Cerebellar cortex (tissue), 1 donor: ENCODE measurements around the gene MRTFA.

ENCODE experiments used
- DNase-seq: peaks from one replicate; pipeline ENCODE4 v3.0.0-alpha.2; 2015; ENCODE audit warnings: low spot score

MRTFA gene

DNA sequence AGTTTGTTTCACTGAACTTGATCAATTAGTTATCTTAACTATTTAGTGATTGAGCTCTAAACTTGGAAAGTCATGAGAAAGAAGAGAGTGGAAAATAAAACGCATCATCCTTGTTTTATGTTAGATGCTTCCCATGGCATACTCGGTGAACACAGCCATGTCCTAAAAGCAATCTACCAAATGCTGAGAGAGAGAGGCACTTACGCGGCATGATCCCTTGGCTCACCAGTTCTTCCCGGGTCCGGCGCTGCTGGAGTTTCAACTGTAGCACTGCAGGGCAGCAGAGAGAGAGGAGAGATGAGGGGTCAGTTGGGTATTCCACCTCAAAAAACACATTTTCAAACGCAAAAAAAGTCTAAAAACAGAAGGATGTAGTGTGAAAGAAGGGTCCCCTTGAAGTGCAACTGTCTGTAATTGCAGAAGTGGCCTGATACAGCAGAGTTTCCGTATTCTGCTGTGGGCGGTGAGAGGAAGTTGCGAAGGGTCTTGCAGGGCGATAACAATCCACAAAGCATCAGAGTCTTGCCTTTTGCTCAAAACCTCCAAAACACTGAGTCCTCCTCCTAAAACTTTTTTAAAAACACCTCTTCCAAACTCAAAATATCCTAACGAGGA is 173.4 kb downstream of the MRTFA start:
- DNase-seq: no peak

DNA sequence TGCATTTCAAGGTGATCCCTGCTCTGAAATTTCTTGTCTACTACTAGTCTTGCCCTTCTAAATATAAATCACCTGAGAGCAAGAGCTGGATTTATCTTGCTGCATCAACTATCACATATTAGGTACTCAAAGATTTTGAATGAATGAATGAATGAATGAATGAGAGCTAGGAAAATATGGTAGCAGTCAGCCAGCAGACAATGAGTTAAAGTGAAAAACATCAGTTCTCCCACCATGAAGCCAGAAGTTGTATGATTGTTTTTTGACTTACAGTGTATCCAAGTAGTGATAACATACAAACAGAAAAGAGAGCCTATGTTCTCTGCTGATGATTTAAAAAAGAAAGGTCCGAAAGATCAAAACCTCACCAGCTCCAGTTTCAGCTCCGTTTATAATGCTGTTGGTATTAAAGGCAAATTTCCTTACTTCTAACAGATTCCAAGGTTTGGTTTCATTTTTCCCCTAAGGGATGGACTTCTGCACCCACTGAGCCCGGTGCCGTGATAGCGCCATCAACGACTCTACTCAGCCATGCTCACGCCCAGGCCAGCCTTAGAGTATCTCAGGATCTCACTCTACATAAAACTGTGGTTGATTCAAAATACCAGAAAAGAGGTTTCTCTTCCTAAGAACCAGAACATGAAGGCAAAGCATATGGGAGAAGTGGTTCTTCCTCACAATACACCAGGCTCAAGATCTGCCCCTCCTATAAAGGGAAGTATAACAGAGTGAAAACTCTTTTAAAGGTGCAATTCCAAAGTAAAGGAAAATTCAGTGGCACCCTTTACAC is 174.1 kb downstream of the MRTFA start:
- no peak for DNase-seq

DNA sequence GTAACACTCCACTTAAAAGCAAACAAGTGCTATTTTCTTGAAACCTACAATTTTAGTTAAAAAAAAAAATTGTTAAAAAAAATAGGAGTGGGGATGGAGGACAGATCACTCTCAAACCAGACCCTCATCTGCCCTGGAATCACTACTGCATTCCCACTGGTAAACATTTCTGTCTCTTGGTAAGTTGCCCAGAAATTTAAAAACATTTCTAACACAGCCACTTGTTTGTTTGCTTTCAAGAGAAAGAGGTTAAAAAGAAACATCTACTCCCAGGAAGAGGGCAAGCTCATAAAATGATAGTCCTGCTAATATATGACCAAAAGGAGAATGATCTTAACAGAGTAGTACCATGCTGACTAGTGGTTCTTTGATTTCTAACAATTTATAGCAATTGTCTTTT is 182.8 kb downstream of the MRTFA start:
- DNase-seq: no peak

DNA sequence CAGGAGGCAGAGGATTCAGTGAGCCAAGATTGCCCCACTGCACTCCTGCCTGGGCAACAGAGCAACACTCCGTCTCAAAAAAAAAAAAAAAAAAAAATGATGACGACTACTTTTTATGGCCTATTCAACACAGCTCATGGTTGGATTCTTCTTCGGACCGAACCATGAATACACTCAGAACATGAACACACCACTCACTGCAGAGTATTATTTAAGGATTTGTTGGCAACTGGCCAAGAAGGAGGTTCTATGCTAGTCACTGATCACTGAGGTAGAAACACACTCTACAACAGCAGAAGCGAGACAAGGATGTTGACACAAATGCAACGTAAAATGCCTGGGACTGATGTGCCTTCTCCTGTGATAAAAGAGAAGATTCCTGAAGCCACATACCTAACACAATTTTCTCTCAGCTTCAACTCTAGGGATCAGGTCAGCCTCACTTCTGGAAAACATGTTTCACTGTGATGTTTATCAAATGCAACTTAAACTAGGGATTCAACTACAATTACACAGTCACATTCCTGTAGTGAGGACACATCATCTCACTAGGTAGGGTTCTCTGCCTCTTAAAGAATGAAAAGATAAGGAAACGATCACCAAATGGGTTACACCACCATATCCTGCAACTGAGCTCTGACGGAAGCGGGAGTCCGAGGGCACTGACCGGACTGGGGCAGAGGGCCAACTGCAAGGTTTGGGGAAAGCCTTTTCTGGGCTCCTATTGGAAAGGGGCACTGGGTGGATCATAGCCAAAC is 183.6 kb downstream of the MRTFA start:
- no peak for DNase-seq

DNA sequence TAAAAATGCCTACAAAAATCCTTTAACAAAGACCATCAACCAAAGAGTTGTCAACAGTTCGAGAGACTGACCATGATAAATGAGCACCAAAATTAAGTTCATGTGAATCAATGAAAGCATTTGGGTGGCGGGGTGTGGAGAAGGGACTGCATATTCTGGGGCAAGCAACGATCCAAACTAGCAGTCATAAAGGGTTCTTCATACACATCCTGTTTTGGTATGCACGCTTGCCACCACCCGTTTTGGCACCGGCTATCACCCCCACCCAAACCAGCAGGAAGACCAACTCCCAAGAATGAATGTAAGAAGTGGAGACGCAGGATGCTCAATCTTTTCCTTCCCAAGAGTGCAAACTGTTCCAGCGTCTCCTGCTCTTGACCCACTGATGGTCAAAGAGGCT is 185.3 kb downstream of the MRTFA start:
- DNase-seq: no peak

DNA sequence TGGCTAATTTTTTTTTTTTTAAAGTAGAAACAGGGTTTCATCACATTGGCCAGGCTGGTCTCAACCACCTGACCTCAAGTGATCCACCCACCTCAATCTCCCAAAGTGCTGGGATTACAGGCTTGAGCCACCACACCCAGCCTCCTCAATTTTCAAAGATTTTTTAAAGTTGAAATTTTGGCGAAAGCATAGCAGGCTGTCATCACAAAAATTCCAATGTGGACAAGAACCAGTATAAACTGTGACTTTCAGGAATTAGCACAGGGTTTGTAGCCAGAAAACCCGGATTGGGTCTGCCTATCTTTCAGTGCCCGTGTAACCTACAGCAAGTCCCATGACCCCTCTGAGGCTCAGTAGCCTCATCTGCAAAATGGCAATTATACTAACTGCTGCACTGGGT is 185.9 kb downstream of the MRTFA start:
- DNase-seq: no peak

DNA sequence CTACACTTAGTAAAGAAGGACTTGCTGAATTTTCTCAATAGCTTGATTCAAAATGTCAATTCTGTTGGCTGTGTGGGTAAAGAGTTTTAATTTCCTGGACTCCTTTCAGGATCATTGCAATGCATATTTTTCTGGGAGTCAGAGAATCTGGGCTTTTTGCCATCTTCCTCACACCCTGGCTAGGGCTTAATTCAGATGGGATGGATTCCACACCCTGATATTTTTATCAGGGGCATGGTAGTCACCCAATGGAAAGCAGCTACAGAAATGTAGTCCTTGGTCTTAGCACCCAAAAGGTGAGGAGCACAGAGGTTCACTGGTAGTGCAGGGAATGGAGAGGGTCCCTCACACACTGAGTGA is 186.9 kb downstream of the MRTFA start:
- peak; percentile 72 for DNase-seq

DNA sequence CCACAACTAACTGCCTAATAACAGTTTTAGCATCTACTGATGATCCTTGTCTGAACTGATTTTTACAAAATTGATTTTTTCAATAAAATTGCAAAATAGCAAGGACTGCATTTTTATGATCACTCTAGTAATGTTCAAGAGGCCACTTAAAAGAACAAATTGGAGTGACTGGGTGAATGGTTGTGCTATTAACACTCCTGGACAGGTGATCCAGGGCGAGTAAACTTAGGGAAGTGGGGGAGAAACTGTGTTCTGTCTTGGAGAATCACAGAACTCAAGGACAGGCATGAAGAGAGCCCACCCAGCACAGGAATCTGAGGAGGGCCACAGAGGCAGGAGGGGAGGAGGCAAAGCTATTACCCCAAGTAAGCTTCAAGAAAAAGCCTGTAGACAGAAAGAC is 190.3 kb downstream of the MRTFA start:
- no peak for DNase-seq

DNA sequence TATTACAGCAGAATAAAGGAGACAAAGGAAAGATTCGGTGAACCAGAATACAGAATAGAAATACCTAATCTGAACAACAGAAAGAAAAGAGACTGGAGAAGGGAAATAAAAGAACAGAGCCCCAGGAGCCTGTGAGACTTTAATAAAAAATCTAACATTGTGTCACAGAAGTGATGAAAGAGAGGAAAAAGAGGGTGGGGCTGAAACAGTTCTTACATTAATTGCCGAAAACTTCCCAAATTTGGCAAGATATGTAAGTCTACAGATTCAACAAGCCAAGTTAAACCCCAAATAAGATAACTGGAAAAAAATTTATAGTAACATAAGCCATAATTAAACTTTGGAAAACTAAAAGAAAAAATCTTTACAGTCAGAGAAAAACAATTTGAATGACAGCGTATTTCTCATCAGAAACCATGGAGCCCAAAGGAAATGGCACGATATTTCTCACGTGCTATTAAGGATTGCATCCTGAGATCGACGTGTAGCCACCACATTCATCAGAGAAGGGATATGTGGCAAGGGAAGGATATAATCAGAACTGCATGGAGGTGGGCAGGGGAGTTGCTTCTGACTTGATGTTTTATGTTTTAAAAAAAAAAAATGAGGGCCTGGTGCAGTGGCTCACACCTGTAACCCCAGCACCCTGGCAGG is 192.2 kb downstream of the MRTFA start:
- no peak for DNase-seq

DNA sequence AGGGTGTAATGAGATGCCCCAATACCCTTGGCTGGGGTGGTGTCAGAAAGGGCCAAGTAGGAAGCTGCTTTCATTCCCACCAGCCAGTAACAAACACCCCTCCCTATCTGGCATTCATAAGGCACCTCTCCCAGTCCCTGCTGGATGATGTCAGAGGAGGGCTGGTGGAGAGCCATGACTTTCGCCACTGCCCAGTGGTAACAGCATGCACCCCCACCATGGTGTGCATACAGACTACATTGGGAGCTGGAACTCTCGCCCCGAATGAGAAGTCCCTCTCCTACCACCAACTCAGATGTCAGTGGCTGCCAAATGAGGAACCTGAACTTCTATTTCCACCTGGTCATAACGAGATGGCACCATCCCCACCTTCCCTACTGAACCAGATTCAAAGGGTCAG is 192.8 kb downstream of the MRTFA start:
- no peak for DNase-seq

DNA sequence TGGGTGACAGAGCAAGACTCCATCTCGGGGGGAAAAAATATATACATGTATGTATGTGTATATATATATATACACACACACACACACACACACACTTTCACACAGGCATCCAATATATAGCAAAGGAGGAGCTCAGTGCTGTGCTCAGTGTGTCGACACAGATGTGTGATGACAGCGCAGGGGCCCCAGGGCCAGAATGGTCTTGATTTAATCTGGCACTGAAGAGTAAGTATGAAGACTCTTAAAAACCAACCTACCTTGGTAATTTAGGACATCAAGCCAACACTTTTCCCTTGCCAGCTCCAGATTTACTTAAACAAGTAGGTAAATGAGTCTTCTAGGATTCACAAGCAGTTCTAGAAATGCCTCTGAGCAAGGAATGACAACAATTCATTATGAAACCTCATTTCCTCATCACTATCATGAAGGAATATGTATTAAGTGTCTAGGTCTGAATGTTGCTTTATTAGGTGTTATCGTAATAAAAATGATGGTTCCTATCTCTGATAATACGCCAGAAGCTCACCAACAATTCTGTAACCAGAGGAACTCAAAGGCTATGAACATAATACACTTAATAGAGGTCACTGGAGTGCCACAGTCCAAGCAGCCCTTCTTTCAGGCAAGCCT is 194.6 kb downstream of the MRTFA start:
- DNase-seq: no peak

DNA sequence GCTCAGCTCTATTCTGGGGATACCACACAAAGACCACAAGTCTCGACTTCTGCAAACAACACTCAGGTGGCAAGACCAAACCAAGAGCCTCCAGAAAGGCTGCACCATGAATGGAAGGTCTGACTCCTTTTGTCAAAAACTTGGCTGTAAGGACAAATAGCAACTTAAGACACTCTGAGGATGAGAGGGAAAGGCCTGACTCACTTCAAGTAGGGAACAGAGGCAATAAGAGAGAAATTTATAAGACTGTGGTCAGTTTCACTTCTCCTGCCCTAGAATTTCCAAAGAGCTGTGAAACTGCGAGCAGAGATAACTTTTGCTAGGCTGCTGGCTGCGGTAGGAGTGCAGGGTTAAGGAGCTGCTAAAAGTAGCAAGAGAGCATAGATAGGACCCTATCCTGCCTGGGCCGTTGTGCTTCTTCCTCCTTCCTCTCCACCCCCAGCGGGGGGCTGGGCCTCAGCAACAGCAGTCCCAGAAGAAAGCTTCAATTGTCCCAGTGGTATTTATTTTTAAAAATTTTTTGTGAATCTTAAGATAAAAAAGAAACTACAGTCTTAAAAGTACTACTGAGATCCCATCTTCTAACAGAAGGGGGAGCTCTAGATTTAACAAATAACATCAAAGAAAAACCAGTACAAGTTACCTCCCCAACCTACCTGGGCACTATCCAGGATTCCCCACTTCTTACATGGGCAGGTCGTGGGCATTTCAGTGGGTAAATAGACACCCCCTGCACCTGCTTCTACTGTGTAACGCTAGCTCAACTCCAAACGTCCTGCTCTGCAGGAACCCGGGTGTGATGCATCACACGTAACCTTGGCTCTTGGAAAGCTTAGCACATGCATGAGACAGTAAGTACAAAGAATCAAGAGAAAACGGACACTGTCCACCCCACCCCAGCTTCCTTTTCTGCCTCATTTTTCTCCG is 199.8 kb downstream of the MRTFA start:
- DNase-seq: peak; percentile 80

DNA sequence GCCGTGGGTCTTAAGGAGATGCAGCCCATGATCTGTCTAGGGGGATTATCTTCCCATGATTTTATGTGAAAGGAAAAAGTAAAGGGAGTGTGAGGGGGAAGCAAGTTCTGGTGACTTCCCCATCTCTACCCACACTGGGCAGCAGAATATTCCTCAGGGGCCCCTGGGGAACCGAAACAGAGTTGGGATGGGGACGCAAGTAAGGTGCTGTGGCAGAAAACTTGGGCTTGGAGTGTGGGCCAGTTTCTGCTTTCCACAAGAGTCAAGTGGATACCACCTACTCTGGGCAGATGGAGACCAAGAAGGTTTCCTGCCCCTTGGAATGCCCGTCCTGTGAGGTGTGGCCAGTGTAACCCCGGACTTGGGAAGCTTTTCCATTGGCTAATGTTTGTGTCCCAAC is 201.8 kb downstream of the MRTFA start:
- DNase-seq: no peak

DNA sequence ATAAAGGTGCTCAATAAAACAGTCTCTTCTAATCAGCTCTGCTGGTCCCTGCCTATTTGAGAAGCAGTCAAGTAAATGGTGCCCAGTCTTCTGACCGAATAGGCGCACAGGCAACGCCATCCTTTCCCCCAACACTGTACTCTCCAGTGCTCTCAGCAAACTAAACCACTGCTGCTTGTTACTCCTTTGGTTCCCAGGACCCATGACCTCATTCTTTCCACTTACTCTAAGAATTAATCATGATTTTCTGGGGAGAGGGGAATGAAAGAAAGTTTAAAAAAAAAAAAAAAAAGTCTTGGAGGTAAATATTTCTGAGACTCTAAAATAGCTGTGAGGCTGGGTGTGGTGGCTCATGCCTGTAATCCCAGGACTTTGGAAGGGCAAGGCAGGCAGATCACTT is 202.4 kb downstream of the MRTFA start:
- no peak for DNase-seq

DNA sequence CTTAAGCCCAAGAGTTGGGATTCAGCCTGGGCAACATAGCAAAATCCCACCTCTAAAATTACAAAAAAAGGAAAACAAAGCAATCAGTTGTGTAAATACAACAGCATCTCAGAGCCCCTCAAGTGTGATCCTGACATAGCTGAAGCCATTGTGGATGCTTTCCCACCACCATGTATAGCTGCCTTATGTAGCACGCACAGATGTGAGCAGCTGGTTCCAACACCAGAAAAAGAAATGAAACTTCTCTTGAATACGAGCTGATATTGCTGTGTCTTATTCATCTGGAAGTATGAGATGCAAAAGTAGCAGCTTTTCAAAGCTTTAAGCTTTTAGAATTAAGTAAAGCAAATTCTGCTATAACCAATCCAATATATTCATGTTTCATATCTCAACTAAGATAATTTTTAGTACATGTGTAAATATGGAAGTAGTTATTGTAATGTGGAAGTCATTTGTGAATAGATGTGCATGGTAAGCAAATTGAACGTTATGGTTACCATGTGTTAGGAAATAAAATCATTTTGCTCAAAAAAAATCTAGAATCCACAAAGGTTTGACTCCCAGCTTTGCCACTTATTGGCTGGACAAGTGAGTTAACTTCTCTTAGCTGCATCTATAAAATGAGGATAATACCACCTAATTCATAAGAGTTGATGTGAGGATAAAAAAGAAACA is 203.0 kb downstream of the MRTFA start:
- DNase-seq: no peak

DNA sequence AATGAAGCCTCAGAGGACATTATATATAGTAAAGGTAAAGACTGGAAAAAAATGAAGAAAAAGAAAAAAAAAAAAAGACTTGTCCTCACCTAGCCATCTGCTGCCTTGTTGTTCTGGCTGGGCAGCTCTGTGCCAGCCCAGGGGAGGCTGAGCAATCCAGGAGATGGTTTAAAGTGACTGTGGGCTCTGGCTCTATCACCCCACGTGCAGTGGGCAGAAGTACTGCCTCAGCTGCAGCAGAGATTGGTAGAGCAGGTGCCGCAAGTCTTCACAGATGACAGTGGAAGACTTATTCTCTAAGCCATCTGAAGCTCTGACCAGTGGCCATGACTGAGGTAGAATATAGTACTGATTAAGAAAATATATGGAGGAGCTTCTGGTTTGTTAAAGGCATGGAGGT is 203.9 kb downstream of the MRTFA start:
- no peak for DNase-seq

DNA sequence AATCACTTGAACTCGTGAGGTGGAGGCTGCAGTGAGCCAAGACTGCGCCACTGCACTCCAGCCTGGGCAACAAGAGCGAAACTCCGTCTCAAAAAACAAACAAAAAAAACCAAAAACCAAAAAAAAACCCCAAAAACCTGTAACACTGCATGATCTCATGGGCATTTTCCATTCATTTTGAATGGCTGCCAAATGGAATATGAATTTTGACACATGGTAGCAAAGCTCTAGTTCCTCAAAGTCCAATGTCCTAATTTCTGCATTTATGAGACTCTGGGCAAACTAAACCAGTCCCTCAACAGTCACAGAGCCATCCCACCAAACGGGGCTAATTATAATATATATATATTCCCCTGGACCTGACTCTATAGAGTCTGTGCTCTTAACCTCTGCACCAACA is 204.4 kb downstream of the MRTFA start:
- DNase-seq: peak; percentile 69

DNA sequence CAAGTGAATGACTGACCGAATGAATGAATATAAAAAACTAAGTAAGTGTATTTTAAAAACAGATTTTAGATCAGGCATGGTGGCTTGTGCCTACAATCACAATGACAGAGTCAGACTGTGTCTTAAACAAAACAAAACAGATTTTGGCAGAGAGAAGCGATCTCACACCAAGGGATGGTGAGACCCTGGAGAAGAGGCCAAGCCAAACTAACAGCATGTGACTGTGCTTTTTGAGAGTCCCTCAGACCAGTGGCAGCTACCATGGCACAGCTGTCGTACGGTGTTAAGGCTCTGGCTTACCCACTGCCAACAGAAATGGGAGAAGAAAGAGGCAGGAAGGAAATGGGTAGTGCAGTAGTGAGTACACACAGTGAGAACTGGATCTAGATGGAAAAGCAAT is 205.5 kb downstream of the MRTFA start:
- no peak for DNase-seq

DNA sequence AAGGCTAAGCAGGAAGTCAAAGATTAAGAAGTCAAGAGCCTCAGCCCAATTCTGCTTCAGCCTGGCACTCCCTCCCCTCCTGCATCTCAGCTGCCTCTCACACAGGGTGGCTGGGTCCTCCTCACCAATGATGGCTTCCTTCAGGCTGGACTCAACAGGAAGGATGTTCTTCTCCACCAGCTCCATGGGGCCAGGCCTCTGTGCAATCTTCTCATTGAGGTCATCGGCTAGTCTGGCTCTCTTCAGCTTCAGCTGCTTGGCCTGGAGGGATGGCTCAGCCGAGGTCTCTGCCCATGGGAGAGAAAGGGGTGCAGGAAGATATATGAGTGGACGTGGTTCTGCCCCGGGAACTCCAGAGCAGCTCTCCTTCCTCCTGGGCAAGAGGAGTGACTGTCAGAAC is 207.0 kb downstream of the MRTFA start:
- no peak for DNase-seq

DNA sequence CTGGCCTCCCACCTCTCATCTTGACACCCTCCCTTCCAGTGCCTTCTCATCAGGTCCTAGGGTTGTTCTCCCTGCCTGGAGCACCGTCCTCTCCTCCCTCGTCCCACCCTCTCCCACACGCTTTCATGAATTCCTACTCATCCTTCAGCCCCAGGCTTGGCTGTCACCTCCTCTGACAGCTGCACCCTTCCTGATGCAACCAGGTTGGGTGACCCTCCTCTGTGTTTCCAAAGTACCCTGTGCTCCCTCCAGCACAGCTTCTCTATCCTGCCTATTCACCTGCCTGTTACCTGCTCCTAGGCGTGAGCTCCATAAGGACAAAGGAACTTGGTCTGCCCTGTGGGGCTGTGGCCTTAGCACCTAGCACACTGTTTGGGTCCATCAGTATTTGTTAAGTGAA is 207.7 kb downstream of the MRTFA start:
- DNase-seq: no peak
